ENCODE results near the gene EIF1AD.
A peak's percentile ranks its signal among the peaks of the same experiment; 100 is the strongest.
"Not testable (repeated sequence)": the region's sequence is repeated elsewhere in the genome, so short reads cannot be mapped to it uniquely, and the experiment has no call there.

EIF1AD gene, protein sequence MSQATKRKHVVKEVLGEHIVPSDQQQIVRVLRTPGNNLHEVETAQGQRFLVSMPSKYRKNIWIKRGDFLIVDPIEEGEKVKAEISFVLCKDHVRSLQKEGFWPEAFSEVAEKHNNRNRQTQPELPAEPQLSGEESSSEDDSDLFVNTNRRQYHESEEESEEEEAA

DNA sequence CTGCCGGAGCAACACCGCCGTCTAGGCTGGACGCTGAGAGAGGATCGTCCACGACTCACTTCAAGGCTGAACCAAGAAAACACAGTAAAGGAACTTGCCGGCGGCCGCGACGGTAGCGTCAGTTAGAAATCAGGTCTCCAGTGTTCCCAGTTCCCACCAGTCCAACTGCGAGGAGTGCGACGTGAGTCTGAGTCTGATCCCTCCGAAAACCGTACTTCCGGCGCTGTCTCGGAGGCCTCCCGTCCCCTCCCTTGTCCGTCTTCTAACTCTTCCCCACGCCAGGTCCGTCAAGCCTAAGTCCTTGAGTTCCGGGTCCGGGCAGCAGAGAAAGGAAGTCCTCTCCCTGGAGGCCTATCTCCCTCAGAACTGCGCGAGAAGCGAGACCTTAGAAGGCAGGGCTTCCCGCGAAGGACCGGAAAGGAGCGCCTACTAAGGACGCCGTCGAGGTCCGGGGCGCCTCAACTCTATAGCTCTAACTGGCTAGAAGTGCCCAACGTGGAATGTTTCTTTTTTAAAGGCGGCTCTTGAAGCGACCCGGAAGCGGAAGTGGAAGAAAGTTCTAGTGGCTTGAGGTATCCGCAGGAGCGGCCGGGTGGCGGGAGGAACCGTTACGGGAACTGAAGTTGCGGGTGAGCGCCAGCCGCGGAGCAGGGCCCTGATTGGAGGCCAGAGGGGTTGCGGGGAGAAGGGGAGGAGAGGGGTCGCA, at the start of gene EIF1AD, which contains the start of gene BANF1:
Gene EIF1AD (minus strand): TSS at position 216 of the 706 bp plus-strand sequence. CDS start 1,768 bp downstream, outside the sequence.
Gene BANF1 (plus strand): TSS at position 562 of the 706 bp plus-strand sequence. CDS start 748 bp downstream, outside the sequence.
- DNase-seq (ENCODE audit: low read depth in 2 of 2), result peak; percentile 92

DNA sequence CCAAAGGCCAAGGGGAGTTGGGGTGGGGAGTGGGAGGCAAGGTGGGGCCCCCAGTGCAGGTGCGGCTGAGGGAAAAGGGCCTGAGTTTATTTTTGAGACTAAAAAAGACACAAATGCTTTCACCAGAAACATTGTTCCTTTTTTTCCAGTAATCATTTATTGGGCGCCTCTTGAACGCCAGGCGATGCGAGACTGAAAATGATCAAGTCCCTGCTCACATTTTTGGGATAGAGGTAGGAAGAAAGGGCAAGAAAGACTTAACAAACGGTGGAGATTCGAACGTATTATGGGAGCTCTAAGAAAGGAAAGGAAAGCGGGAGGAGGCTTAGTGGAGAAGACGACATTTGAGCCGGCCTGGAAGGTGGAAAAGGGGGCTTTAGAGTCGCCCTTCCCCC, 49.4 kb upstream of the EIF1AD start:
- no peak for DNase-seq (ENCODE audit: low read depth in 2 of 2)

DNA sequence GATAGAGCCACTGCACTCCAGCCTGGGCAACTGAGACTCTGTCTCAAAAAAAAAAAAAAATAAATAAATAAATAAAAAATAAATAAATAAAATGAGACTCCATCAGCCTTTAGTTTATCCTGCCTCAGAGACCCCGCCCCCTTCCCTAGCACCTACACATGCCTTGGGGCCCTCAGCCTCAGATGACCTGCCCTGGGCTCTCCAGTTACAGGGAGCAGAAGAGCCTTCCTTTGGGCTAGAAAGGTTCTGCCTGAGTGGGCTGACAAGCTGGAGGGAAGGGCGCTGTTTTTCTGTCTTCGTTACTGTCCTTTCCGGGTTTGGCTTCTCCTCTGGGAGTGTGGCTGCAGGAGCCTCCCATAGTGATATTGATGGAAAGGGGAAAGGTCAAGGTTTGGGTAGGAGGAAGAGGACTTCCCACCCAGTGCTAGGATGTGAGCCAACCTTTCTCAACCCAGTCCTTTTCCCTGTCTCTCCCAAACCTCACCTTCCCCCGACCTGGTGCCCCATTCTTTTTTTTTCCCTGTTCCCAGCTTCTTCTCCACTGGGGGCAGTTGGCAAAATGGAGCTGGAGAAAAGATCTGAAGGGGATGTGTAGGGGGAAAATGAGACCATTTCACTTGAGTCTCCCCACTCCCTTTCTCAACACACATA, 48.7 kb upstream of the EIF1AD start:
- no peak for DNase-seq (ENCODE audit: low read depth in 2 of 2)

DNA sequence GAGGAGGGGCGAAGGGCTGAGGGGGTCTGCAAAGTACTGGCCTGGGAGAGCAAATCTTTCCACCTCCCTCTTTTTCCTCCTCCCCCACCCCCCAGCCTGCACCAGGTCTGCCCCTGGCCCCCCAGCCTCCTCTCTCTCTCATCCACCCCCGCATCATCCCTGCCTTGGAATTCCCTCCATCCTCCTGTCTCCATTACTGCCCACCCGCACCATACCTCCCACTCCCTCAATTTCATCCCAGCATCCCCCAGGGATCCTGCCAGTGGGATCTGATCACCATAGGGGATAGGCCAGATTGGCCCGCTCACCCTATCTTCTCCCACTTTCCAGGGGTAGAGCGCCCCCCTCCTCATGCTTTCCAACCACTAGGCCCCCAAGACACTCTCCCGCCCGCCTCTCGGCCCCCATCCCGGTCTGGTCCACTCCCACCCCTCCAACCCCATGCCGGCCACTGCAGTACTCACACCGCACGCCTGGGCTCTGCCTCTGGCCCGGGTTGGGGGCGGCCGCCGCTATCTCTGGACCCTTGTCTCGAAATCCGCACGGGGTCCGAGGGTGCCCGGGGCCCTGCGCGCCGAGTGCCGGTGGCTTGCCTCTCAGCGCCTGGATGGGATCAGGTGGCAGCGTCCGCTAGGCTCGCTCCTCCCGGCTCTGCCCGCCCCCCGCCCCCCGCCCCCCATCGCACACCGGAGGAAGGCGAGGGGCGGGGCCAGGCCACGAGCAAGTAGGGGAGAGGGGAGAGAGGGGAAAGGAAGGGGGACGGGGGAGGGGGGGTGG, 46.8 kb upstream of the EIF1AD start, which contains the start of gene GAL3ST3:
Gene GAL3ST3 (minus strand): TSS at position 615 of the 777 bp plus-strand sequence. CDS start 3,746 bp downstream, outside the sequence.
- no peak for DNase-seq (ENCODE audit: low read depth in 2 of 2)

DNA sequence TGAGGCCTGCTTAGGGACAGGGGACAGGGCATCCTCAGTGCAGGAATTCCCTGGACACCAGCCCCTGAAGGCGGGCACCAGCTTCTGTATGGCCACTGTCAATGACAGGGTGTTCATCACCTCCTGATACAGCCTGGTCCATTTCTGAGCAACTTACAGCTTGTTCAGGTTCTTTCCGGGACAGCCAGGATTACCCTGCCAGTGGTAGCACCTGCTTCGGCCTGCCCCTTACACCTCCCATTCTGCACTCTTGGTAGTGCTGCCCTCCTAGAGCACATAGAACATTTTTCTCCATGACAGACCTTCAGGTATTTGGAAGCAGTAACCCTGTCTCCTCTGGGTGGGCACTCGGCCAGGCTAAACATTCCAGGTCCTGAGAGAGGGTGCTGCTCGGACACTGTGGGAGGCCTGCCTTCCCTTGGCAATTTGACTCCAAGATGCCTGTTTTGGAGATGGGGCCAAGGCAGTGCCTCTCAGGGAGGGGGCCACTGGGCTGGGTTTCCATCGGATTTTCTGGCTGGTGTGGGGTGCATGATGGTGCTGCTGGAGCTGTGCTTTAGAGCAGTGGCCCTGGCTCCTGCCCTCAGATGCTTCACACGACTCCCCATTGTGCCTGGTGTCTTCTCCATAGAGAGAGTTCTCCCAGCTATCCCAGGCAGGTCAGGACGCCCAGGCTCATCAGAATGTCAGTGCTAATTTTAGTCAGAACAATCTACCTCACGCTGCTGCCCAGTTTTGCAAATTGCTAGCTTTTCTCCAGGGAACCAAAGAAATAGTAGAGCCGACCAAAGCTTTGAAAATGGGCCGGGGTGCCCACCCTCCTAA, 45.8 kb upstream of the EIF1AD start:
- no peak for DNase-seq (ENCODE audit: low read depth in 2 of 2)

DNA sequence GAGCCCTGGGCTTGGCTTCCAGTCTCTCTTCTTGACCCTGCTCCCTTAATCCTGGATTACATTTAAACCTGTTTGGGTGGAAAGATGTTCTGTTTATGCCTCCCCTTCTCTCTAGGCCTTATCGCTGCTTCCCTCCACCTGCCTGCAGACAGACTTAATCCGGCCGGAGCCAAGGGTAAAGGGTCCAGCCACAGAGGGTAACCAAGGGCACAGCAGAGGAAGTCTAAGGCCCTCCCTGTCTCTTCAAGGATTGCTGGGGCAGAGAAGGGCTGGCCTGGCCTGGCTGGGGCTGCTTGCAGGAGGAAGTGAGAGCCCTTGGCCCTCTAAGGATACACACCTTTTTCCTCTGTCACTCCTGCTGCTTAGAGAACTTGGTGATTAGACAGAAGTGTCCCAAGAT, 44.9 kb upstream of the EIF1AD start:
- no peak for DNase-seq (ENCODE audit: low read depth in 2 of 2)

DNA sequence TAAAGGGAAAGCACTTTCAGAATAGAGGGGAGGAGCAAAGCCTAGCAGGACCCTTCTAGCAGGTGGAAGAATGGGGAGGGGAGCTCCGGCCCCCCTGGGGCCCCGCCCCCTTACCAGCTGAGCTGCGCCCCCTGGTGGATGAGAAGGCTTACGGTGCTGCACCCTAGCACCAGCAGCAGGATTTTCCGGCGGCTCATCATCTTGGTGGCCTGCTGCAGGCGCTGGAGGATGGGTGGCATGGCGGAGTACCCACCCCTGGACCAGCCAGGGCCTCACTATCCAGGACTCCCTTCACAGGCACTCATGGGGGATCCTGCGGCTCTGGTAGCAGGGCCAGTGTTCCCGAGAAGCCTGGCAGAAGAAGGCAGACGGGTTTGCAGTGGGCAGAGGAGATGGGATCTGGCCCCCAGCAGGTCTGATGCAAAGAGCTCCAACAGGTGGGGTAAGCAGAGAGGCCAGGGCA, 43.3 kb upstream of the EIF1AD start:
- DNase-seq (ENCODE audit: low read depth in 2 of 2), result no peak

DNA sequence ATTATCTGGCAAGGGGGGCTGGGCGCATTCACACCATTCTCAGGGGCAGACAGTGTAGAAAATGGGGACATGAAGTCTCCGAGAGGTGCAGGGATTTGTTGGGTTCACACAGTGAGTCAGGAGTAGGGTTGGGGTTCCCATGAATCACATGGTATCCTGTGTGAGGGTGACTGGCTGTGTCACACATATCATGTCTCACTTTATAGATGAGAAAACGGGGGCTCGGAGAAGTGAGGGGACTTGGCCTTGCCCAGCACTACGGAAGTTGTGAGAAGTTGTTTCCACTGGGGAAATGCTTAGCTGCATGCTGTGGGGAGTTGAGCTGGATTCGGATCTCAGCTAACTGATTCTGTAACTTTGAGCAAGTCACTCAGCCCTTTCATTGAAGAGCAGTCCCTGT, 42.8 kb upstream of the EIF1AD start:
- no peak for DNase-seq (ENCODE audit: low read depth in 2 of 2)

DNA sequence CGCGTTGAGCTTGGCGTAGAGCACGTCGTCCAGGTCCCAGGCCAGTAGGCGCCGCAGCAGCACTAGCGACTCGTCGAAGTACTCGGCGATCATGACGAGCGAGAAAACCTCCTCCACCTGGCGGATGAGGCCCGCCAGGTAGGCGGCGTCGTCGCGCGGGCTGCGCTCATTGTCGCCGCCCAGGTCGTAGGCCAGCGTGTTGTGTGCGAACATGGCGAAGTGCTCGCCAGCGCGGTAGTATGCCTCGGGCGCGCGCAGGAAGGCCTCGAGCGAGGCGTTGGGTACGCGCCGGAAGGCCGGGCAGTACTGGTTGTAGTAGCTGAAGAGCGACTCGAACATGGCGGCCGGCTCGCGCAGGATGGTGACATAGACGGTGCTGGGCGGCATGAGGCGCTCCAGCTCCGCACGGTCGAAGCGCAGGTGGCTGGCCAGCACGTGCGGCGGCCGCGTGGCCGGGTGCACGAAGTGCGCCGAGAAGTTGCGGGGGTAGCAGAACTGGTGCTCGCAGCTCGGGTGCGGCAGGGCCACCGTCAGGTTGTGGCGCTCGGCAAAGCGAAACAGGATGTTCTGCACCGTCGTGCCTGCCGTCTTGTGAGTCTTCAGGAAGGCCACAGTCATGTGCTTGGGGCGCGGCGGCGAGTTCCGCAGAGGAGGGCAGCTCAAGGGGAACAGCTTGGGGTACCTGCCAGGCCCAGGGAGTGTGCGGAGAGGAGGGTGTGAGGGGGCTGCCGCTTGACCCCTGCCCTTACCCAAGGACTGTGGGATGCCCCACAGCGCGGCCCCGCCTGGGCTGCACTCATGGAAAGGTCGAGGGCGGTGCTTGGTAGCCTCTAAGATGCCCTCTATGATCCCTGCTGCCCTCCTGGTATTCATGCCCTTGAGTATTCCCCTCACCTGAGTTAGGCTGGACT, 41.3 kb upstream of the EIF1AD start:
- DNase-seq (ENCODE audit: low read depth in 2 of 2), result no peak

DNA sequence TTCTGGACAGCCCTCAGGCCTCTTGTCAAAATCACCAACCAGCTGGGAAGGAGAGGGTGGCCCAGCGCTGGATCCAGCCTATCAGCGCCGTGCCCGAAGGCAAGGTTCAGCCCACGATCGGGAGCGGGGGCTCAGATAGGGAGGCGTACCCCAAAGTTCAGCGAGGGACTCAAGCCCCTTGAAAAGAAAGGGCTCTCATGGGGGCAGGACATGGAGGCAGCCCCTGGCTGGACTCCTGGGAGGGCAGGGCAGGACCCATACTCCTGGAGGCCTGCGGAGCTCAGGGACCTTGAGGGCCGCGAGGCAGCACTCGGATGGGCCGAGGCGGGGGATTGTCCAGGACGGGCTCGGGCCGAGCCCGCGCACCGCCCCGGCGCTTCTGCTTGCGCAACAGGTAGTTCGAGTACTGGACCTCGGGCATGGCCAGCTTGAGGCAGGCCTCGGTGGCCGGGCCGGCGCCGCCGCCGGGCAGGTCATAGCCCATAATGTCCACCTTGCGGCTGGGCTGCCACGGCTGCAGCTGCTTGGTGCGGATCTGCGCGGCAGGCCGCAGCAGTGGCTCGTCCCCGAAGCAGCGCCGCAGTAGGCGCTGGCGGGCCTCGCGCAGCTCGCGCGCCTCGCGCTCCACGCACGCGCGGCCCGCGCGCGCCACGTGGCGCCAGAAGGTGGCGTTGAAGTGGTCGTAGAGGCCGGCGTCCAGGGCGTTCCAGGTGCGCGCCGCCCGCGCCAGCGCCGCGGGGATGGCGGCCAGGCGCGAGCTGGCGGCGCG, 40.5 kb upstream of the EIF1AD start:
- DNase-seq (ENCODE audit: low read depth in 2 of 2), result no peak

DNA sequence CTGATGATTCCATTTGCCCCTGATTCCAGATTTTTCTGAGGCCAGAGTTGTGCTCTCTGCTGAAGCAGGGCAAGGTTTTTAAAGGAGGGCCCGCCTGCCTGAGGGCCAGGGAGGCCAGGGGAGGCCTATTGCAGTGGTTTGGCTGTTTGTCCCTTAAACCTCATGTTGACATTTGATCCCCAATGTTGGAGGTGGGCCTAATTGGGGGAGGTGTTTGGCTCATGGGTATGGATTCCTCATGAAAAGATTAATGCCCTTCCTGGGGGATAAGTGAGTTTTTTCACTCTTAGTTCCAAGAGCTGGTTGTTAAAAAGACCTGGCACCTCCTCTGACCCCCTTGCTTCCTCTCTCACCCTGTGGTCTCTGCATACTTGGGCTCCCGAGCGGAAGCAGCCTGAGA, 37.8 kb upstream of the EIF1AD start:
- DNase-seq (ENCODE audit: low read depth in 2 of 2), result no peak

DNA sequence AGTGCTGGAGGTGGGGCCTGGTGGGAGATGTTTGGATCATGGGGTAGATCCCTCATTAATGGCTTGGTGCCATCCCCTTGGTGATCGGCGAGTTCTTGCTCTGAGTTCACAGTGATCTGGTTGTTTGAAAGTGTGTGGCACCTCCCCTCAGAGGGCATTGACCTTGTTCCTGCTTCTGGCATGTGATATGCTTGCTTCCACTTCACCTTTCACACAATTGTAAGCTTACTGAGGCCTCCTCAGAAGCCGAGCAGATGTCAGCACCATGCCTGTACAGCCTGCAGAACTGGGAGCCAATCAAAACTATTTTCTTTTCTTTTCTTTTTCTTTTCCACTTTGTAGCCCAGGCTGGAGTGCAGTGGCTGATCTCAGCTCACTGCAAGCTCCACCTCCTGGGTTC, 35.4 kb upstream of the EIF1AD start:
- DNase-seq (ENCODE audit: low read depth in 2 of 2), result no peak

DNA sequence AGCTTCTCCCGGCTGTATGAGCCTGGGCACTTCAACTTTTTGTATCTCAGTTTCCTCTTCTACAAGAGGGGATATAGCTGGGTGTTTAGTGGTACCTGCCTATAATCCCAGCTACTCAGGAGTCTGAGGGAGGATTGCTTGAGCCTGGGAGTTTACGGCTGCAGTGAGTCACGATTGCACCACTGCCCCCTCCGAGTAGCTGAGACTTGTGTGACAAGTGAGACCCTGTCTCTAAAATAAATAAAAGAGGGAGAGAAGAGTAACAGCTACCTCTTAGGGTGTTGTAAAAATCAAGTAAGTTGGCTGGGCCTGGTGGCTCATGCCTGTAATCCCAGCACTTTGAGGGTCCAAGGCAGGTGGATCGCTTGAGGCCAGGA, 34.4 kb upstream of the EIF1AD start:
- no peak for DNase-seq (ENCODE audit: low read depth in 2 of 2)

DNA sequence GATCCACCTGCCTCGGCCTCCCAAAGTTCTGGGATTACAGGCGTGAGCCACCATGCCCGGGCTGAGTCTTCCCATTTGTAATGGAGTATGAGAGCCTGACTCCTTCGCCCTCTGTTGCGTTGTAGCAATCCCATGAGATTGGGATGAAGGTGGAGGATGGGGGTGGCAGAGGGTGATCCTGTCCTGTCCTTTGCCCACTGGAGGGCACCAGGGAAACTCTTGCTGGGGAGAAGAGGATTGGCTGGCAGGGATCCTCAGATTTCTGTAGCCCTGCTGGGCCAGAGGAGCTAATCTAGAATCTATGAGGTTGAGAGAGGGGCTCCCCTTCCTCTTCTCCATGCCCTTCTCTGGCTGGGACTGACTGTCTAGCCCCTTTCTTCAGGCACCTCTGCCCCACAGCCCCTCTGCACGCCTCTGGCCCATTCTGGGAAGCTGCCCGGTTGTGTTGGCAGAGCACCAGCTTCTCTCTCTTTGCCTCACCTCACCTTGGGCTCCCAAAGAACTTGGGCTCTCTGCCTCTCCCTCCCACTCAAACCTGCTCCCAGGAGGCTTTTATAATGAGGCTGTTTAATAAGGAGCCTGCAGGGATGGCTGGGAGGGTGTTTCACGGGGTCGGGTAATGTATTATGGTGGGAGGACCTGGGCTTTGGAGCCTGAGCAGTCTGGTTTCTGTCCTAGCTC, 33.8 kb upstream of the EIF1AD start:
- no peak for DNase-seq (ENCODE audit: low read depth in 2 of 2)

DNA sequence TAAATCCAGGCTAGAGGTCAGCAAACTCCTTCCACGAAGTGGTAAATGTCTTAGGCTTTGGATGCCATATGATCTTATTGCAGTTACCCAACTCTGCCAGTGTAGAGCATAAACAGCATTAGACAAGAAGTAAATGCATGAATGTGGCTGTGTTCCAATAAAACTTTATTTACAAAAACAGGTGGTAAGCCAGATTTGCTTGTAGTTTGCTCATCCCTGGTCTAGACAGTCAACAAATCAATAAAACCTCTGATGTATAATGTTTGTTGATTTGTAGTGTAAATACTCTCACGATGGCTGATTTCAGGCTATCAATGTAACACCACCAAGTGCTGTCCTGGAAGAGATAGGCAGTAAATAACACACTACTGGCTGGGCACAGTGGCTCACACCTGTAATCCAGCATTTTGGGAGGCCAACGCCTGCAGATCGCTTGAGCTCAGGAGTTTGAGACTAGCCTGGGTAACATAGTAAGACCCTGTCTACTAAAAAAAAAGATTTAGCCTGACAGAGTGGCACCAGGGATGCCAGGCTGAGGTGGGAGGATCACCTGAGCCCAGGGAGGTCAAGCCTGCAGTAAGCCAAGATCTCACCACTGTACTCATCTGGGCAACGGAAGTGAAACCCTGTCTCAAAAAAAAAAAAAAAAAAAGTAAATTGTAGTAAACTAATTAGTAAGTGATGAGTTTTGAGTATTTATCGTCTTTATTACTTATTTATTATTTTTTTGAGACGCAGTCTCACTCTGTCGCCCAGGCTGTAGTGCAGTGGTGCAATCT, 31.2 kb upstream of the EIF1AD start:
- no peak for DNase-seq (ENCODE audit: low read depth in 2 of 2)

DNA sequence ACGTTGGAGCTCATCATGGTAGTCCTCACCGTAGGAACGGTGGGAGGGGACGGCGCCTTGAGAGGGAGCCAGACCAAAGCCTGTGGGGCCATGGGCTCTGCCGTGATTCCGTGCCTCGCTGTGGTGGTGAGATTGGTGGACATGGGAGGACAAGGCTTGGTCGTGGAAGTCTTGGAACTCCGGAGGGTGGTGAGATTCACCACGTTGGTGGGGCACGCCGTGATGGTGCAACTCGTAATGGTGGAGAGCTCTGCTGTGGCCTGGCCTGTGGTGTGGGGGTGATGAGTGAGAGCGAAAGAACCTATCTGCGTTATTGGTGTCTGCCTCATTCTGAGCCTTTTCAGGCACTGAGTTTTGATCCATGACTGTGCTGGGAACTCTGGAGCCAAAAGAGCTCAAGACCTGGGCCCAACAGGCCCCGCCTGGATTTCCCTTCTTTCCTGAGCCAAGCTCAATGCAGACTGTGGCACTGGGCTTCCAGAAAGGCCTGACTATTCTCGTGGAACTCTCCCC, 24.1 kb upstream of the EIF1AD start, which contains the start of gene CATSPER1:
Gene CATSPER1 (minus strand): TSS at position 463 of the 513 bp plus-strand sequence. CDS start 100 bp downstream, at position 363.
- DNase-seq (ENCODE audit: low read depth in 2 of 2), result no peak

DNA sequence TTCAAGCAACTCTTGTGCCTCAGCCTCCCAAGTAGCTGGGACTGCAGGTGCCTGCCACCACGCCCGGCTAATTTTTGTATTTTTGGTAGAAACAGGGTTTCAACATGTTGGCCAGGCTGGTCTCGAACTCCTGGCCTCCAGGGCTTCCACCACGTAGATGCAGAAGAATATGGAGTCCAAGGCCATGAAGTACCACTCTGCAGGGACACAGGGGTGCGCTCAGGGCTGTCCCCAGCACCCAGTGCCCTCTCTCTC, 21.2 kb upstream of the EIF1AD start:
- DNase-seq (ENCODE audit: low read depth in 2 of 2), result not testable (repeated sequence)

All from fibroblast of skin of left biceps (primary cell).